Ovary (tissue), 9 donors: ENCODE measurements around the gene TLN1. TPM values are rescaled to one million over a fixed set of nuclear protein-coding genes. Genes with fewer than 3 reads are reported as not detected.

Source experiments
- DNase-seq, 5 donors: peaks; one replicate each; pipeline ENCODE4 v3.0.0-alpha.2; 2019 to 2020
- H3K27ac ChIP-seq, 2 donors: fragments of 200-600 bp; one replicate each; pipeline versions ENCODE4 v1.5.1 to v1.8.0; 2019 to 2022
- H3K27me3 ChIP-seq: fragments of 200-600 bp; one replicate; pipeline ENCODE4 v1.8.0; 2022
- H3K36me3 ChIP-seq: fragments of 200-600 bp; sonication (generic); one replicate; pipeline ENCODE4 v1.5.1; 2019
- H3K4me1 ChIP-seq: one replicate; pipeline ENCODE4 v1.8.1; 2013; ENCODE audit warnings: mild to moderate bottlenecking, moderate library complexity; ENCODE audit not compliant: insufficient read depth
- H3K4me3 ChIP-seq: fragments of 200-600 bp; sonication (generic); one replicate; pipeline ENCODE4 v1.5.1; 2017
- H3K9me3 ChIP-seq, 2 donors: fragments of 200-600 bp in 1 of 2; sonication (generic) in 1 of 2; one replicate each; pipeline versions ENCODE4 v1.5.1 to v1.8.1; 2013 to 2019; ENCODE audit warnings: mild to moderate bottlenecking in 1 of 2, moderate library complexity in 1 of 2
- CTCF ChIP-seq, 3 donors: fragments of 450-650 bp in 2 of 3; fragments of 200-600 bp in 1 of 3; IDR thresholded peaks; one replicate each; pipeline versions ENCODE4 v1.5.1 to v1.8.0; 2016 to 2022; ENCODE audit warnings: antibody characterized with exemption in 3 of 3, mild to moderate bottlenecking in 1 of 3
- EP300 ChIP-seq: sonication (generic); formaldehyde crosslinking; IDR thresholded peaks from one replicate; pipeline ENCODE4 v1.6.1; 2017; ENCODE audit warnings: antibody characterized with exemption
- POLR2A ChIP-seq: fragments of 450-650 bp; IDR thresholded peaks from one replicate; pipeline ENCODE4 v1.6.1; 2017; ENCODE audit warnings: antibody characterized with exemption, mild to moderate bottlenecking, moderate library complexity
- WGBS, 3 donors: extraction: QIAGEN DNeasy Blood & Tissue Kit in 1 of 3; methylation state at CpG; one replicate each; pipeline versions ENCODE4 v1.1.5 to v1.1.7; 2013 to 2017; 5-methylcytosine and 5-hydroxymethylcytosine counted together
- intact Hi-C, 4 donors: fragments of 100-400 bp; cut with DNase I; formaldehyde crosslinking; loops; one replicate each; pipeline versions ENCODE4 v1.11.0 to v1.15.1; 2022 to 2023
- polyA plus RNA-seq, 2 donors: library from polyadenylated mRNA; stranded (reverse); fragments of 200-250 nt in 1 of 2; fragments of 350-450 nt in 1 of 2; fragmentation: Illumina TruSeq in 1 of 2; extraction: RNeasy Lipid Tissue Mini Kit (QIAGEN cat#74804) in 1 of 2; gene quantifications; one replicate each; pipeline ENCODE4 v1.2.3, GENCODE V29; 2013 to 2014
- total RNA-seq, 7 donors: library from RNA; depleted of rRNA in 2 of 7; stranded (reverse); fragments of >200 nt in 2 of 7; fragmentation: NEBNext Ultra II Directional in 3 of 7; extraction: Animal tissue kit (Norgen Biotek cat#: 25700) in 3 of 7; gene quantifications; one replicate each; pipeline versions ENCODE4 v1.1.0 to v1.2.4, GENCODE V29; 2016 to 2023
- donor health status: DM: no; HTN: no; CAD: no; lungs with moderate emphysema.
- donor health status: DM: no; HTN: no; CAD: no.
- donor health status: Bipolar disorder and iron deficiency.
- donor health status: DM: yes; HTN: yes; CAD: no.
- donor health status: DM: no; HTN: no; CAD: no.
- donor health status: DM: yes; HTN: yes; CAD: no.

Gene TLN1
- total and polyA plus RNA-seq, 9 donors = 106 to 344 (median 271) TPM

GRCh38 chr9:35674025-35674361 lies 58.0 kb downstream of the TLN1 start:
- Histone ChIP-seq H3K27me3 (no peaks in the 10 kb centered on the region), H3K4me3 (no peak overlapping the region), H3K4me1 (peaks cover 5% of the 10 kb centered on the region), H3K9me3 (no peaks in the 10 kb centered on the region), H3K27ac (no peak overlapping the region), H3K36me3 (no peaks in the 10 kb centered on the region)
- no peak for TF ChIP-seq CTCF (IDR thresholded peaks at IDR 0.05)
- DNase-seq = no peak
- intact Hi-C loops = no loop called here
- 72 to 80% (median 72%) methylated on average over 3 of the region's 3 CpGs for WGBS, 3 donors

GRCh38 chr9:35673132-35674024 lies 58.6 kb downstream of the TLN1 start, which contains the start of gene CA9:
Gene CA9, plus strand, starts transcription at chr9:35673928. Its CDS starts 32 bp downstream, at chr9:35673960.
- no peaks in the 10 kb centered on the region for H3K9me3 ChIP-seq
- H3K36me3 ChIP-seq = no peaks in the 10 kb centered on the region
- no peaks in the 10 kb centered on the region for H3K27me3 ChIP-seq
- no peak for DNase-seq
- peaks cover 5% of the 10 kb centered on the region for H3K4me1 ChIP-seq
- H3K4me3 ChIP-seq = no peak within 1 kb of the TSS
- intact Hi-C loops = no loop called here
- H3K27ac ChIP-seq = no peak within 1 kb of the TSS
- WGBS, 3 donors = 43 to 56% (median 51%) methylated on average over 9 to 10 of the region's 10 CpGs
- TF ChIP-seq POLR2A (no peak), CTCF (IDR thresholded peaks at IDR 0.05) (no peak), EP300 (no peak)

- 56 to 61% (median 58%) methylated on average over 6 of the region's 6 CpGs for WGBS, 3 donors
- Histone ChIP-seq H3K27me3 (no peaks in the 10 kb centered on the region), H3K27ac (no peak overlapping the region), H3K4me1 (no peaks in the 10 kb centered on the region), H3K9me3 (no peaks in the 10 kb centered on the region), H3K36me3 (no peaks in the 10 kb centered on the region), H3K4me3 (no peak overlapping the region)
- no peak for TF ChIP-seq POLR2A
- no peak for TF ChIP-seq EP300
- no peak for TF ChIP-seq CTCF (IDR thresholded peaks at IDR 0.05)
- DNase-seq = no peak
- intact Hi-C loops = no loop called here
These were observed 62.5 kb downstream of the TLN1 start for GRCh38 chr9:35669331-35670145.

GRCh38 chr9:35667939-35668338 lies 64.1 kb downstream of the TLN1 start:
- Histone ChIP-seq H3K4me3 (no peak overlapping the region), H3K27me3 (no peaks in the 10 kb centered on the region), H3K36me3 (no peaks in the 10 kb centered on the region), H3K4me1 (no peaks in the 10 kb centered on the region), H3K27ac (no peak overlapping the region), H3K9me3 (no peaks in the 10 kb centered on the region)
- TF ChIP-seq EP300 = no peak
- no peak for TF ChIP-seq CTCF (IDR thresholded peaks at IDR 0.05)
- no peak for TF ChIP-seq POLR2A
- WGBS, 3 donors = 94 to 96% (median 95%) methylated on average over 3 of the region's 3 CpGs
- intact Hi-C loops = no loop called here
- DNase-seq = no peak
